HepG2 (cell line): ENCODE data around the gene TLDC2. TPM values are rescaled to one million over a fixed set of nuclear protein-coding genes. Genes with fewer than 3 reads are reported as not detected.

Experiments
- CREM ChIP-seq, 2 experiments: sonication (generic) in 1 of 2; formaldehyde crosslinking in 1 of 2; IDR thresholded peaks; 2 replicates each; pipeline versions ENCODE4 v1.4.0 to v1.6.1; 2016 to 2020; ENCODE audit warnings: antibody characterized with exemption in 1 of 2, mild to moderate bottlenecking in 1 of 2, missing genetic modification reagents in 1 of 2
- FLYWCH1 ChIP-seq: sonication (generic); formaldehyde crosslinking; IDR thresholded peaks from 2 replicates; pipeline ENCODE4 v1.8.1; 2023; ENCODE audit warnings: mild to moderate bottlenecking, missing genetic modification reagents
- GATA4 ChIP-seq: sonication (generic); IDR thresholded peaks from 2 replicates; pipeline ENCODE4 v1.6.1; 2016; ENCODE audit warnings: antibody characterized with exemption, low read depth, borderline replicate concordance
- GMEB1 ChIP-seq: sonication (generic); formaldehyde crosslinking; IDR thresholded peaks from 2 replicates; pipeline ENCODE4 v1.5.1; 2020; ENCODE audit warnings: missing genetic modification reagents, mild to moderate bottlenecking, borderline replicate concordance
- HOXA7 ChIP-seq: sonication (generic); formaldehyde crosslinking; IDR thresholded peaks from 2 replicates; pipeline ENCODE4 v1.8.1; 2022; ENCODE audit warnings: mild to moderate bottlenecking, missing genetic modification reagents, moderate library complexity
- IKZF4 ChIP-seq: sonication (generic); formaldehyde crosslinking; IDR thresholded peaks from 2 replicates; pipeline ENCODE4 v1.5.1; 2020; ENCODE audit warnings: borderline replicate concordance, mild to moderate bottlenecking, low read depth, missing genetic modification reagents; ENCODE audit errors: not compliant biosample characterization
- MTF2 ChIP-seq: sonication (generic); formaldehyde crosslinking; IDR thresholded peaks from 2 replicates; pipeline ENCODE4 v1.5.0; 2020; ENCODE audit warnings: missing genetic modification reagents, borderline replicate concordance
- NCOA5 ChIP-seq: sonication (generic); formaldehyde crosslinking; IDR thresholded peaks from 2 replicates; pipeline ENCODE4 v1.4.0; 2020; ENCODE audit warnings: missing genetic modification reagents
- POLR2A ChIP-seq, 2 experiments: IDR thresholded peaks; 2 replicates each; pipeline ENCODE4 v1.6.1; 2011; ENCODE audit warnings: low read depth in 2 of 2, low read length in 2 of 2, mild to moderate bottlenecking in 1 of 2, moderate library complexity in 1 of 2; ENCODE audit not compliant: insufficient read depth in 1 of 2
- RFX1 ChIP-seq: fragments of 450-650 bp; IDR thresholded peaks from 2 replicates; pipeline ENCODE4 v1.6.1; 2017
- SCMH1 ChIP-seq: sonication (generic); formaldehyde crosslinking; IDR thresholded peaks from 2 replicates; pipeline ENCODE4 v1.9.0; 2021; ENCODE audit warnings: missing genetic modification reagents, mild to moderate bottlenecking, borderline replicate concordance
- TRAFD1 ChIP-seq: sonication (generic); formaldehyde crosslinking; IDR thresholded peaks from 2 replicates; pipeline ENCODE4 v1.5.1; 2020; ENCODE audit warnings: missing genetic modification reagents, mild to moderate bottlenecking, borderline replicate concordance
- ZBTB39 ChIP-seq: sonication (generic); formaldehyde crosslinking; IDR thresholded peaks from 2 replicates; pipeline ENCODE4 v1.5.0; 2020; ENCODE audit warnings: missing genetic modification reagents
- ZFP41 ChIP-seq: sonication (generic); formaldehyde crosslinking; IDR thresholded peaks from 2 replicates; pipeline ENCODE4 v1.4.0; 2020; ENCODE audit warnings: mild to moderate bottlenecking, missing genetic modification reagents, borderline replicate concordance
- ZNF407 ChIP-seq: sonication (generic); formaldehyde crosslinking; IDR thresholded peaks from one replicate; pipeline ENCODE4 v1.5.1; 2020; ENCODE audit warnings: mild to moderate bottlenecking, missing genetic modification reagents; ENCODE audit errors: not compliant biosample characterization
- ZNF839 ChIP-seq: sonication (generic); formaldehyde crosslinking; IDR thresholded peaks from 2 replicates; pipeline ENCODE4 v1.4.0; 2020; ENCODE audit warnings: missing genetic modification reagents, mild to moderate bottlenecking, borderline replicate concordance
- polyA plus RNA-seq, 8 experiments: library from polyadenylated mRNA; depleted of rRNA in 3 of 8; stranded (reverse) in 7 of 8; unstranded in 1 of 8; fragments of >200 nt; fragmentation: Illumina TruSeq in 4 of 8; extraction: Trizol in 4 of 8; gene quantifications; 2 replicates each; pipeline versions ENCODE4 v1.2.1 to v1.2.3, GENCODE V29; 2011 to 2016; ENCODE audit warnings: low read depth in 4 of 8, missing spikeins in 1 of 8, mixed read lengths in 1 of 8; ENCODE audit not compliant: insufficient read depth in 1 of 8
- total RNA-seq, 5 experiments: library from RNA; depleted of rRNA; stranded (reverse); fragments of >200 nt; fragmentation: Illumina TruSeq; extraction: Trizol; gene quantifications; 2 replicates each; pipeline ENCODE4 v1.2.3, GENCODE V29; 2016; ENCODE audit warnings: low read depth in 1 of 5

Gene TLDC2
- total and polyA plus RNA-seq, 2 of the 13 experiments (the other 11 are each of a cell fraction or from before 2014, with no cell fraction given), result 1.5 to 1.6 TPM

GRCh38 chr20:36927704-36928103, 51.8 kb downstream of the TLDC2 start (continued):
- no peak for TF ChIP-seq ZNF407 (CRISPR knock-in tag)
- TF ChIP-seq NCOA5 (CRISPR knock-in tag), result no peak
- TF ChIP-seq FLYWCH1 (CRISPR knock-in tag), result no peak
- no peak for TF ChIP-seq ZNF839 (CRISPR knock-in tag)
- TF ChIP-seq MTF2 (CRISPR knock-in tag), result no peak
- no peak for TF ChIP-seq HOXA7
- no peak for TF ChIP-seq GATA4
- TF ChIP-seq SCMH1 (CRISPR knock-in tag), result no peak
- no peak for TF ChIP-seq CREM (IDR thresholded peaks at IDR 0.05)
- no peak for TF ChIP-seq CREM (CRISPR knock-in tag; IDR thresholded peaks at IDR 0.05)
- TF ChIP-seq RFX1, result no peak
- no peak for TF ChIP-seq ZBTB39
- no peak for TF ChIP-seq ZFP41 (CRISPR knock-in tag)
- TF ChIP-seq POLR2A (IDR thresholded peaks at IDR 0.05; ENCODE audit: insufficient read depth in 1 of 2, low read depth in 2 of 2, low read length in 2 of 2), result no peak
- TF ChIP-seq TRAFD1 (CRISPR knock-in tag), result no peak; the same call in 1 of the 2 replicates
- peak; percentile 22 for TF ChIP-seq IKZF4 (CRISPR knock-in tag)
- peak; percentile 29; the same call in 1 of the 2 replicates for TF ChIP-seq GMEB1 (CRISPR knock-in tag)
